Ascending aorta (tissue), 2 donors: ENCODE data around the gene GBF1. TPM values are rescaled to one million over a fixed set of nuclear protein-coding genes. Genes with fewer than 3 reads are reported as not detected.
A peak's percentile ranks its signal among the peaks of the same experiment; 100 is the strongest.
"Not testable (repeated sequence)": the region's sequence is repeated elsewhere in the genome, so short reads cannot be mapped to it uniquely, and the experiment has no call there.

ENCODE experiments used
- DNase-seq, 2 donors: peaks; one replicate each; pipeline ENCODE4 v3.0.0-alpha.2; 2019; ENCODE audit warnings: low spot score in 2 of 2
- H3K27ac ChIP-seq, 2 donors: fragments of 200-600 bp; sonication (generic); one replicate each; pipeline ENCODE4 v1.5.1; 2016 to 2017; ENCODE audit warnings: mild to moderate bottlenecking in 1 of 2
- H3K27me3 ChIP-seq: fragments of 200-600 bp; sonication (generic); one replicate; pipeline ENCODE4 v1.5.1; 2017
- H3K36me3 ChIP-seq, 2 donors: fragments of 200-600 bp; sonication (generic); one replicate each; pipeline ENCODE4 v1.5.1; 2016
- H3K4me1 ChIP-seq, 2 donors: fragments of 200-600 bp; sonication (generic); one replicate each; pipeline ENCODE4 v1.5.1; 2016 to 2017; ENCODE audit warnings: mild to moderate bottlenecking in 1 of 2
- H3K4me3 ChIP-seq, 2 donors: fragments of 200-600 bp; sonication (generic); one replicate each; pipeline ENCODE4 v1.5.1; 2016 to 2017; ENCODE audit warnings: mild to moderate bottlenecking in 1 of 2
- H3K9me3 ChIP-seq, 2 donors: fragments of 200-600 bp; sonication (generic); one replicate each; pipeline ENCODE4 v1.5.1; 2016
- intact Hi-C: fragments of 100-400 bp; cut with DNase I; formaldehyde crosslinking; loops from one replicate; pipeline ENCODE4 v1.15.1; 2023
- total RNA-seq: library from RNA; depleted of rRNA; stranded (reverse); fragments of >200 nt; gene quantifications from one replicate; pipeline ENCODE4 v1.1.0, GENCODE V29; 2016
- TF ChIP-seq, protein P1 (sequence below), 3 experiments: fragments of 200-600 bp in 2 of 3; fragments of 450-650 bp in 1 of 3; sonication (generic) in 2 of 3; IDR thresholded peaks; one replicate each; pipeline ENCODE4 v1.5.1; 2016 to 2019; ENCODE audit warnings: antibody characterized with exemption in 3 of 3, mild to moderate bottlenecking in 1 of 3, moderate library complexity in 1 of 3

Gene GBF1
- total RNA-seq, 1 donor from 2014 or later: 56.0 TPM

DNA sequence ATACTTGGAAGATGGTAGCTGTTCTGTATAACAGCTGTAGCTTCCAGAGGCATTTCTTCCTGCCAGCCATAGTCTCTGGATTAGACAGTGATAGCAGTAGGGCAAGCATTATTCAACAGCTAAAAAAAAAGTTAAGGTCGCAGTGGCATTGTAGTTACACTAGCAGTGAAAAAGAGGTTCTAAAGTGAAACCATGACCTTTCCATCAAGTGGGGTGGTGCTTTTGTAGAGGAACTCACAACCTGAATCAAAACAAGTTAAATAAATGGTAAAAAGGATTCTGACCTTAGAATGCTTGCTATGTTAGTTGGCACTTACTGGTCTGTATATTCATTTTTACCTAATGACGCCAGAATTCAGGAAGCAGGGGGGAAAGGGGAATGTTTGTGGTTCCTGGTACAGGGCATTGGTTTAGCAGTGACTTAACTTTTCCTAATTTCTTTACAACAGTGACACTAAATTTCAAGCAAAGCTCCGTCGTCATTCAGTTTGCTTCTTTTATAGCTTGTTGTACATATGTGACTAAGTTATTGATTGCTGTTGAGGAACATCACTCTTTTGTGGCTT is 55.0 kb downstream of the GBF1 start:
- DNase-seq: no peak
- no peak overlapping the region for H3K4me3 ChIP-seq
- no peaks in the 10 kb centered on the region for H3K27me3 ChIP-seq
- H3K27ac ChIP-seq: peak overlapping the region in 1 of 2 donors; percentile 10
- H3K9me3 ChIP-seq: no peaks in the 10 kb centered on the region
- TF ChIP-seq, protein P1, sequence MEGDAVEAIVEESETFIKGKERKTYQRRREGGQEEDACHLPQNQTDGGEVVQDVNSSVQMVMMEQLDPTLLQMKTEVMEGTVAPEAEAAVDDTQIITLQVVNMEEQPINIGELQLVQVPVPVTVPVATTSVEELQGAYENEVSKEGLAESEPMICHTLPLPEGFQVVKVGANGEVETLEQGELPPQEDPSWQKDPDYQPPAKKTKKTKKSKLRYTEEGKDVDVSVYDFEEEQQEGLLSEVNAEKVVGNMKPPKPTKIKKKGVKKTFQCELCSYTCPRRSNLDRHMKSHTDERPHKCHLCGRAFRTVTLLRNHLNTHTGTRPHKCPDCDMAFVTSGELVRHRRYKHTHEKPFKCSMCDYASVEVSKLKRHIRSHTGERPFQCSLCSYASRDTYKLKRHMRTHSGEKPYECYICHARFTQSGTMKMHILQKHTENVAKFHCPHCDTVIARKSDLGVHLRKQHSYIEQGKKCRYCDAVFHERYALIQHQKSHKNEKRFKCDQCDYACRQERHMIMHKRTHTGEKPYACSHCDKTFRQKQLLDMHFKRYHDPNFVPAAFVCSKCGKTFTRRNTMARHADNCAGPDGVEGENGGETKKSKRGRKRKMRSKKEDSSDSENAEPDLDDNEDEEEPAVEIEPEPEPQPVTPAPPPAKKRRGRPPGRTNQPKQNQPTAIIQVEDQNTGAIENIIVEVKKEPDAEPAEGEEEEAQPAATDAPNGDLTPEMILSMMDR (IDR thresholded peaks at IDR 0.05): no peak
- intact Hi-C loops: no loop called here
- peaks cover 0 to 7% of the 10 kb centered on the region in 2 donors for H3K4me1 ChIP-seq
- no peaks in the 10 kb centered on the region for H3K36me3 ChIP-seq

DNA sequence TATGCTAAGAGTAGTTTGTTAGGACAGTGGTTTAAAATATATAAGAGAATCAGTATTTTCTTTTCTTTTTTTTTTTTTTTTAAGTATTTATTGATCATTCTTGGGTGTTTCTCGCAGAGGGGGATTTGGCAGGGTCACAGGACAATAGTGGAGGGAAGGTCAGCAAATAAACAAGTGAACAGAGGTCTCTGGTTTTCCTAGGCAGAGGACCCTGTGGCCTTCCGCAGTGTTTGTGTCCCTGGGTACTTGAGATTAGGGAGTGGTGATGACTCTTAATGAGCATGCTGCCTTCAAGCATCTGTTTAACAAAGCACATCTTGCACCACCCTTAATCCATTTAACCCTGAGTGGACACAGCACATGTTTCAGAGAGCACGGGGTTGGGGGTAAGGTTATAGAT is 55.6 kb downstream of the GBF1 start:
- H3K36me3 ChIP-seq, intact Hi-C loops, H3K4me1 ChIP-seq, H3K27me3 ChIP-seq, H3K9me3 ChIP-seq, H3K27ac ChIP-seq, H3K4me3 ChIP-seq, DNase-seq: not testable (repeated sequence)

DNA sequence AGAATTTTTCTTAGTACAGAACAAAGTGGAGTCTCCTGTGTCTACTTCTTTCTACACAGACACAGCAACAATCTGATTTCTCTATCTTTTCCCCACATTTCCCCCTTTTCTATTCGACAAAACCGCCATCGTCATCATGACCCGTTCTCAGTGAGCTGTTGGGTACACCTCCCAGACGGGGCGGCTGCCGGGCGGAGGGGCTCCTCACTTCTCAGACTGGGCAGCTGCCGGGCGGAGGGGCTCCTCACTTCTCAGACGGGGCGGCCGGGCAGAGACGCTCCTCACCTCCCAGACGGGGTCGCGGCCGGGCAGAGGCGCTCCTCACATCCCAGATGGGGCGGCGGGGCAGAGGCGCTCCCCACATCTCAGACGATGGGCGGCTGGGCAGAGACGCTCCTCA is 56.0 kb downstream of the GBF1 start:
- intact Hi-C loops, H3K4me1 ChIP-seq, H3K9me3 ChIP-seq, H3K27me3 ChIP-seq, H3K36me3 ChIP-seq, H3K27ac ChIP-seq, DNase-seq, H3K4me3 ChIP-seq: not testable (repeated sequence)

DNA sequence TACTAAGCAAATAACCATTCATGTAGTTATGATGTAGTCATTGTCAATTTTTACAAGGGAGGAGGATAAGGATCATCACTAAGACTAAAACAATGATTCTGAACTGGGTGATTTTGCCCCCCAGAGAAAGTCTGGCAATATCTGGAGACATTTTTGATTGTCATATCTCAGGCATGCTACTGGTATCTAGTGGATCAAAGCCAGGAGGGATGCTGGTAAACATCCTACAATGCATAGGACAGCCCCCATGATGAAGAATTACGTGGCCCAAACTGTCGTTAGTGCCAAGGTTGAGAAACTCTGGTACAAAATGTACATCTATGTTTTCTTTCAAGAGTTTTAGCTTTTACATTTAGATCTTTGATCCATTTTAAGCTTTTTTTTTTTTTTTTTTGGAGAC is 57.3 kb downstream of the GBF1 start:
- Histone ChIP-seq H3K9me3 (no peaks in the 10 kb centered on the region), H3K27ac (no peak overlapping the region), H3K4me3 (no peak overlapping the region), H3K4me1 (peaks cover 0 to 7% of the 10 kb centered on the region in 2 donors), H3K36me3 (peaks cover 0 to 4% of the 10 kb centered on the region in 2 donors), H3K27me3 (no peaks in the 10 kb centered on the region)
- intact Hi-C loops: no loop called here
- DNase-seq: no peak
- TF ChIP-seq, protein P1 (IDR thresholded peaks at IDR 0.05): no peak

DNA sequence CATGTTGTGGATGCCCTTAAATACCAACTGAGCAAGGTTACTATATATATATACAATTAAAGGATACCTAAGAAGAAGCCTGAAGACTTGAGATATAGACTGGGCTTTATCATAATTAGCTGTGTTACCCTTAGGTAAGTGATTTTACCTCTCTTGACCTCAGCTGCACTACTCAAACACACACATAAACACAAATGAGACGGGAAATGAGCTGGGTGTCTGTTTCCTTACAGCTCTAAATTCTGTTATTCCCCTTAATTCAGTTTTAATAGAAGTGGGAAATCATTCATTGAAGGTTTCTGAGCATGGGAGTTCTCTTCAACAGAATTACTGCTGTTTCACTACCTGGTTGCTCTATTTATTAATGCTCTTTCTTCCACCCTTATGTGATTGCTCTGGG is 60.7 kb downstream of the GBF1 start:
- Histone ChIP-seq H3K36me3 (peaks cover 0 to 4% of the 10 kb centered on the region in 2 donors), H3K27ac (no peak overlapping the region), H3K27me3 (no peaks in the 10 kb centered on the region), H3K9me3 (no peaks in the 10 kb centered on the region), H3K4me3 (no peak overlapping the region), H3K4me1 (peaks cover 0 to 7% of the 10 kb centered on the region in 2 donors)
- intact Hi-C loops: no loop called here
- TF ChIP-seq, protein P1 (IDR thresholded peaks at IDR 0.05): no peak
- DNase-seq: no peak

DNA sequence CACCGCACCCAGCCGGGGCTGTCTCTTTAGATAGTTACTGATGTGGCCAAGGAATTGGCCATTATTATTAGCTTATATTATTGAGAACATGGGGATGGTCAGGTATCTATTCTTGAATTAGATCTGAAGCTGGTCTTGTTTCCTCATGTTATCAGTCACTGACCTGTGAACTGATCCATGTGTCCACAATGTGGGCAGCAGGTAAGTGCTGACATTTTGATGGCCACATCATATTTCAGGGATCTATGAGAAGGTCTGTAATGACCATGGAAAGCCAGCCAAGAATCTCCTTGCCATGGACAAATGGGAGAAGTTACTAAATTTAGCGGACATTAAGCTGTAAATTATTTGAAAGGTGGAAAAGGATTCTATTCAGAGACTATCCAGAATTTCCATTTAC is 61.4 kb downstream of the GBF1 start:
- Histone ChIP-seq H3K4me1 (peaks cover 0 to 7% of the 10 kb centered on the region in 2 donors), H3K36me3 (peaks cover 0 to 4% of the 10 kb centered on the region in 2 donors), H3K27ac (no peak overlapping the region), H3K4me3 (no peak overlapping the region), H3K9me3 (no peaks in the 10 kb centered on the region), H3K27me3 (no peaks in the 10 kb centered on the region)
- TF ChIP-seq, protein P1 (IDR thresholded peaks at IDR 0.05): no peak
- DNase-seq: no peak
- intact Hi-C loops: no loop called here

DNA sequence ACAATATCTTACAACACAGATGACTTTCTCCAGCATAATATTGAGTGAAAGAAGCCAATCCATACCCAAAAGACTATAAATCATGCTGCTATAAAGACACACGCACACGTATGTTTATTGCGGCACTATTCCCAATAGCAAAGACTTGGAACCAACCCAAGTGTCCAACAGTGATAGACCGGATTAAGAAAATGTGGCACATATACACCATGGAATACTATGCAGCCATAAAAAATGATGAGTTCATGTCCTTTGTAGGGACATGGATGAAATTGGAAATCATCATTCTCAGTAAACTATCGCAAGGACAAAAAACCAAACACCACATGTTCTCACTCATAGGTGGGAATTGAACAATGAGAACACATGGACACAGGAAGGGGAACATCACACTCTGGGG is 63.0 kb downstream of the GBF1 start:
- H3K36me3 ChIP-seq, H3K9me3 ChIP-seq, H3K4me1 ChIP-seq, DNase-seq, intact Hi-C loops, H3K27me3 ChIP-seq, H3K27ac ChIP-seq, H3K4me3 ChIP-seq: not testable (repeated sequence)
